Measurements from ENCODE around the gene KLHL25. TPM values are rescaled to one million over a fixed set of nuclear protein-coding genes. Genes with fewer than 3 reads are reported as not detected.
A peak's percentile ranks its signal among the peaks of the same experiment; 100 is the strongest.

KLHL25 gene
- total RNA-seq, 1 experiment from 2014 or later = 18.4 TPM

DNA sequence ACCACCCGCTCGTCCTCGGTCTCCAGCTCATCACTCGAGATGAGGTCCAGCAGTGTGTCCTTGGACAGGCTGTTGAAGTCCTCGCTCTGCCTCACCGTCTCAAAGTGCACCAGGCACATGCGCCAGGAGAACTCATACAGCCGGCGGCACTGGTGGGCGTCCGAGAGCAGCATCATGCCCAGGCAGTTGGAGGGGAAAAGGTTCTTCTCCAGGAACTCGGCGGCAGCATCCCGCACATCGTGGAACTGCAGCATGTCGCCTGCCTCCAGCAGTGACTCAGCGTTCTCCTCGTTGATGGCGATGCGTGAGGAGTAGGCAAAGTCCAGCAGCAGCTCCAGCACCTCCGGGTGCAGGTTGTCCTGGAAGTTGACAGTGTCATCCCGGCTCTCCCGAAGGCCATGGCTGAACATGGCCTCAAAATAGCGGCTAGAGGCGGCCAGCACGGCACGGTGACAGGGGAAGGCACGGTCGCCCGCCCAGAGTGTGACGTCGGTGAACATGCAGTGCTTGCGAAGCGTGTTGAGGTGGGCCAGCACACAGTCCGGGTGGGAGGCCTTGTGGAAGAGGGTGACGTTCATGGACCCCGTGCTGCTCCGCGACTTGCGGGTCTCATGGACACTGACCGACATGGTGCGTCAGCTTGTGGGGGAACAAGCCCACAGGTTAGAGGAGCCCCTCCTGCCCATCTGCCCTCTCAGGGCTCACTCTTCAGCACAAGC lies 25.4 kb downstream of the KLHL25 start:
- WGBS (ENCODE audit: extremely low coverage, insufficient read length, low lambda C conversion rate) = no CpG with 5 or more reads among the region's 42 CpGs

More for the DNA sequence above, 25.4 kb downstream of the KLHL25 start:
- H3K18ac ChIP-seq (ENCODE audit: insufficient read length, low read depth, low read length) = no peak overlapping the region
- TF ChIP-seq, protein P1, sequence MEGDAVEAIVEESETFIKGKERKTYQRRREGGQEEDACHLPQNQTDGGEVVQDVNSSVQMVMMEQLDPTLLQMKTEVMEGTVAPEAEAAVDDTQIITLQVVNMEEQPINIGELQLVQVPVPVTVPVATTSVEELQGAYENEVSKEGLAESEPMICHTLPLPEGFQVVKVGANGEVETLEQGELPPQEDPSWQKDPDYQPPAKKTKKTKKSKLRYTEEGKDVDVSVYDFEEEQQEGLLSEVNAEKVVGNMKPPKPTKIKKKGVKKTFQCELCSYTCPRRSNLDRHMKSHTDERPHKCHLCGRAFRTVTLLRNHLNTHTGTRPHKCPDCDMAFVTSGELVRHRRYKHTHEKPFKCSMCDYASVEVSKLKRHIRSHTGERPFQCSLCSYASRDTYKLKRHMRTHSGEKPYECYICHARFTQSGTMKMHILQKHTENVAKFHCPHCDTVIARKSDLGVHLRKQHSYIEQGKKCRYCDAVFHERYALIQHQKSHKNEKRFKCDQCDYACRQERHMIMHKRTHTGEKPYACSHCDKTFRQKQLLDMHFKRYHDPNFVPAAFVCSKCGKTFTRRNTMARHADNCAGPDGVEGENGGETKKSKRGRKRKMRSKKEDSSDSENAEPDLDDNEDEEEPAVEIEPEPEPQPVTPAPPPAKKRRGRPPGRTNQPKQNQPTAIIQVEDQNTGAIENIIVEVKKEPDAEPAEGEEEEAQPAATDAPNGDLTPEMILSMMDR (conservative IDR thresholded peaks at IDR 0.05) = no peak
- no peaks in the 10 kb centered on the region for H3K4me1 ChIP-seq (ENCODE audit: insufficient read depth, low read length)
- no peak overlapping the region for H3K4ac ChIP-seq (ENCODE audit: low read depth, low read length)
- peaks cover 17 to 23% (median 22%) of the 10 kb centered on the region in 3 experiments; a peak in 6 of 7 replicates for H3K36me3 Mint-ChIP-seq (ENCODE audit: insufficient read depth in 1 of 3, low read depth in 3 of 3)
- H2AFZ ChIP-seq (ENCODE audit: low read length) = no peak overlapping the region
- H3K27me3 ChIP-seq (ENCODE audit: insufficient read depth, low read length) = no peaks in the 10 kb centered on the region
- peak overlapping the region in 1 of 3 experiments; percentile 91; a peak in 1 of 7 replicates for H3K27ac Mint-ChIP-seq
- no peak overlapping the region for H3K56ac ChIP-seq (ENCODE audit: insufficient read length, low read depth, low read length)
- H4K20me1 ChIP-seq (ENCODE audit: control insufficient read depth, insufficient read depth, insufficient read length) = no peaks in the 10 kb centered on the region
- H3K14ac ChIP-seq (ENCODE audit: insufficient read depth, low read length) = no peak overlapping the region
- H3K9me3 Mint-ChIP-seq = no peaks in the 10 kb centered on the region; a peak in 1 of 5 replicates
- H3K9me3 ChIP-seq (ENCODE audit: control insufficient read depth, low read depth, low read length) = no peaks in the 10 kb centered on the region
- H3K79me2 ChIP-seq (ENCODE audit: insufficient read depth, low read length) = peaks cover 15% of the 10 kb centered on the region; the same call in 1 of the 2 replicates
- H3K9ac ChIP-seq (ENCODE audit: extremely low read depth, insufficient read length, low read length) = no peak overlapping the region
- H3K23me2 ChIP-seq (ENCODE audit: insufficient read length, low read depth, low read length, poor library complexity, severe bottlenecking) = no peaks in the 10 kb centered on the region
- H2BK5ac ChIP-seq (ENCODE audit: insufficient read length, low read length) = no peak overlapping the region
- H3K27me3 Mint-ChIP-seq (ENCODE audit: low read depth) = no peaks in the 10 kb centered on the region
- no peak overlapping the region for H3K4me3 Mint-ChIP-seq
- DNase-seq = no peak
- H4K5ac ChIP-seq (ENCODE audit: insufficient read length, low read depth, low read length) = no peak overlapping the region
- H3K4me2 ChIP-seq (ENCODE audit: insufficient read depth, insufficient read length, low read length) = no peak overlapping the region
- peaks cover 17% of the 10 kb centered on the region for H3K79me1 ChIP-seq (ENCODE audit: insufficient read depth, low read depth, low read length, poor library complexity, severe bottlenecking)
- H3K27ac ChIP-seq (ENCODE audit: insufficient read length, low read depth, low read length) = no peak overlapping the region
- no peak overlapping the region for H2BK20ac ChIP-seq (ENCODE audit: low read depth, low read length, poor library complexity, severe bottlenecking)
- no peak overlapping the region for H4K91ac ChIP-seq (ENCODE audit: insufficient read length, low read depth, low read length)
- H3T11ph ChIP-seq (ENCODE audit: low read length) = no peak overlapping the region
- H2BK12ac ChIP-seq (ENCODE audit: insufficient read length, low read depth, low read length) = no peak overlapping the region
- H4K8ac ChIP-seq (replicated peaks; ENCODE audit: insufficient read length, low read depth, low read length) = no peak overlapping the region
- no peak overlapping the region for H2AK5ac ChIP-seq (ENCODE audit: insufficient read length, low read length)
- H3K23ac ChIP-seq (ENCODE audit: insufficient read length, low read depth, low read length) = no peak overlapping the region
- no peak overlapping the region for H2BK120ac ChIP-seq (ENCODE audit: low read depth, low read length, poor library complexity, severe bottlenecking)
- H3K4me1 Mint-ChIP-seq = peaks cover 21 to 35% of the 10 kb centered on the region in 2 experiments
- no peak overlapping the region for H2BK15ac ChIP-seq (ENCODE audit: low read depth, low read length)
